ENCODE measurements around the gene MBOAT2.

GRCh38 chr2:9045595-9045994 is 42.1 kb upstream of the MBOAT2 start:
- TF ChIP-seq POLR2AphosphoS5 (IDR thresholded peaks at IDR 0.05): no peak
- no peak for TF ChIP-seq CTCF (IDR thresholded peaks at IDR 0.05)
